HG03039 (cell line): ENCODE results near the gene NUAK2.
"Not testable (repeated sequence)": the region's sequence is repeated elsewhere in the genome, so short reads cannot be mapped to it uniquely, and the experiment has no call there.

Experiments used
- ATAC-seq: cut with Tn5 transposase; IDR thresholded peaks from one replicate; pipeline ENCODE4 v1.9.1; 2021; ENCODE audit warnings: mild to moderate bottlenecking, moderate library complexity; ENCODE audit not compliant: unreplicated experiment

The NUAK2 gene

DNA sequence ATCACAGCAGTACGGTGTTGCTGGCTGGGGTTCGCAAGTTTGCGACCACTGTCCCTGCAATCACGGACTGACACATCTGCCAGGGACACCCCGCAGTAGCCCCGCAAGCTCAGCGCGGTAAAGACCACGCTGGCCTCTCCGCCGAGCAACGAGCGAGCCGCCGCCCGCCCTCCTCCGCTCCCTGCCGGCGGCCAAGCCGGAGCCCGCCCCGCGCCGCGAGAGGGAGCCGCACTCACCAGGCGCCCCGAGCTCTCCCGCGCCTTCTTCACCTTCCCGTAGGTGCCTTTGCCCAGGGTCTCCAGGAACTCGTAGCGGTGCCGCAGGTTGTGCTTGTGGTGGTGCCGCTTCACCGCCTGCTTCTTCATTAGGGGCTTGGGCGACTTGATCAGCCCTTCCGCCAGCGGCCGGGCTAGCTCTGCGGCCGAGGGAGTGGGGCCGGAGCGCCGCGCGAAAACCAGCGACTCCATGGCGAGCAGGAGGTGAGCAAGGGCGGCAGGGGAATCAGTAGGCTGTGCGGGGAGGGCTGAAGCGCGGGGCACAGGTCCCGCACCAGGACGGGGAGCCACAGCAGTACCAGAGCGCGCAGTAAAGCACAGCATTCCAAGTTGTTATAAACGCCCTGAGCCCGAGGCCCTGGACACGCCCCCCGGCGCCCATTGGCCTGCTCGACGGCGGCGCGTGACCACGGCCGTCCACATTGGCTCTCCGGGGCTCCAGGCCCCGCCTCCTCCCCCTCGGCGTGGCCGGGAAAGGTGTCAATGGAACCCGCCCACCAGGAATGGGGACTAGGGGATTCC, at the start of gene NUAK2:
TSS of gene NUAK2 (minus strand) at position 584 of the 797 bp plus-strand sequence. CDS start at position 467, 117 bp downstream.
- ATAC-seq = no peak

DNA sequence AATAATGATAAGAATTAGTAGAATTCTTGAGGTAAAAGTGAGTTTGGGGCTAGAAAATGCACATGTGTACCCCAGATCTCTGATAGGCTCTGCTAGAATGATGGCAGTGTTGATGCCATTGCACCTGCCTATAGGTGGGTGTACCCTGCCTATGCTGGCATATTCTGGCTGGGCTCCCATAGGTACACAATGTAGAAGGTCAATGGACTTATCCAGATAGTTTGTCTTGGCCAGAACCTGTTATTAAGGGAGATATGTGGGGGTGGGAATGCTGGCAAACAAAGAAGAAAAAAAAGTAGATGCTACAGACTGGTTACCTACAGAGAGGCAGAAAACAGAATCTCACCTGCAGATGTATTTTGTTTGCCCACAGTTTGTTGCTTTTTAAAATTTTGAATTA, 49.2 kb upstream of the NUAK2 start:
- no peak for ATAC-seq

DNA sequence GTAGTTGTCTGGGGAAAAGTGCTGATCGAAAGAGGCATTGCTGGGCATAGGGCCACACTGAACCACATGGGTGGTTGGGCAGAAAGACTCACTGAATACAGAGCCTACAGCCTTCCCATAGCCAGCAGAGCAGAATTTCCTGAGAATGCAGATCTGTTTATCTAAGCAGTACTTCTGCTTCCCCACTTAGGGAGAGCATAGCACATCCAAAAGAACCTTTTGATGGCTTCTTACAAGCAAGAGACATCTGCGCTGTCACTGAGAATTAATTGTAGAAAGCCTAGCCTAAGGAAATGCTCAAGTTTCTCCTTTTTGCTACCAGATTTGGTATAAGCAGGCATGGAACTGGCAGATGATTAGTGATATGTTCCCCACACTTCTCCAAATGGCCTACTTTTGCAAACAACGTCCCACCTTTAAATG, 48.2 kb upstream of the NUAK2 start:
- no peak for ATAC-seq

DNA sequence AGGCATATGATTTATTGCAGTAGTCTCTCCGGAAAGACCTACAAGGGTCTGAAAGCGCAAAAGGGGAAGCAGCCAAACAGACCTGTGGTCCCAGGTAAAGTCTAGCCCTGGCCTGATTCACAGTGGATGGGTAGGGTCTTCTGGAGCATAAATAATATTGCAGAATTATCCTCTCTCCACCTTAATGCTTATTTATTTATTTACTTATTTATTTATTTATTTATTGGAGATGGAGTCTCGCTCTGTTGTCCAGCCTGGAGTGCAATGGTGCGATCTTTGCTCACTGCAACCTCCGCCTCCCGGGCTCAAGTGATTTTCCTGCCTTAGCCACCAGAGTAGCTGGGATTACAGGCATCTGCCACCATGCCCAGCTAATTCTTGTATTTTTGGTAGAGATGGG, 46.9 kb upstream of the NUAK2 start:
- no peak for ATAC-seq

DNA sequence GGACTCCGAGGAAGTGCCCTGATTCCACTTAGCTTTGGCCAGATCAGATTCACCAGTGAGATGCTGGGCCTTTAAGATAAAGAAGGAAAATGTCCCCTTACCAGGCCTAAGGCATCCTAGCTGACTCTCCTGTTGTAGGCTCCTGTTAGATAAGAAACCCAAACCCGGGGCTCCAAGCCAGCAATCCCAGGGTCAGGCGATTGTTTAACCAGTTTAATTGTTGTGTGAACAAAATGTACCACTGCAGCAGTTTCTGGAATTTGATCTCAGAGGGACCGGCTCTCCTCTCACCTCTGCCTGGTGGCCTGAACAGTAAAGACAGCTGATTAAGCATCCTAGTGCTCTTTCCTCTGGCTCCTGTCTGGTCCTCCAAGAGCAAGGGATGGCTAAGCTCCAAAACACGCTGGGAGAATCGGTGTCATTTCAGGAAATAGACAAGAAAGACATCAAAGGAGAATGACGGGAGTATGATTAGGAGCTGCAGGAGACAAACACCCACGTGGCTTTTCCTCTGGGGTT, 44.5 kb upstream of the NUAK2 start:
- no peak for ATAC-seq

DNA sequence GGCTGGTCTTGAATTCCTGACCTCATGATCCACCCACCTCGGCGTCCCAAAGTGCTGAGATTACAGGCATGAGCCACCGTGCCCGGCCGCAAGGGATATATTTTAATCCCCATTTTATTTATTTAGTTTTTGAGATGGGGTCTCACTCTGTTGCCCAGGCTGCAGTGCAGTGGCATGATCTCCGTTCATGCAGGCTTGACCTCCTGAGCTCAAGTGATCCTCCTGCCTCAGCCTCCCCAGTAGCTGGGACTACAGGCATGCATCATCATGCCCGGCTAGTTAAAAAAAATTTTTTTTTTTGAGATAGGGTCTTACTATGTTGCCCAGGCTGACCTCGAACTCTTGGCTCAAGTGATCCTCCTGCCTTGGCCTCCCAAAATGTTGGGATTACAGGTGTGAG, 43.5 kb upstream of the NUAK2 start:
- ATAC-seq = not testable (repeated sequence)

DNA sequence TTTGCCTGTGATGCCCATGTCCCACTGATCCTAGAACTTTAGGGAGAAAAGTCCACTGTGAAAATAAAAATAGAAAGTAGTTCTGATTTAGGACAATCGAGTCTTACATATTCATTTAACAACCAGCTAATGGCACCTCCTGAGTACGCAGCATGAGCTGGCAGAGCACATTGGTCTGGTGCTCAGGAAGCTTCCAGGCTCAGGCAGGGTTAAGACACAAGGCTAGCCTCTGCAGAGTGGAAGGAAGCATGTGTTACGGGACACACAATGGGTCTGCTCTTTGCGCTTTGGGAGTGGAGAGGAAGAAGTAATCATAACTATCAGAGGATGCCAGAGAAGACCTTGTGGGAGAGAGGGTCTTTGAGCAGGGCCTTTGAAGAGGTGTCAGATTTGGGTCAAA, 39.3 kb upstream of the NUAK2 start:
- no peak for ATAC-seq

DNA sequence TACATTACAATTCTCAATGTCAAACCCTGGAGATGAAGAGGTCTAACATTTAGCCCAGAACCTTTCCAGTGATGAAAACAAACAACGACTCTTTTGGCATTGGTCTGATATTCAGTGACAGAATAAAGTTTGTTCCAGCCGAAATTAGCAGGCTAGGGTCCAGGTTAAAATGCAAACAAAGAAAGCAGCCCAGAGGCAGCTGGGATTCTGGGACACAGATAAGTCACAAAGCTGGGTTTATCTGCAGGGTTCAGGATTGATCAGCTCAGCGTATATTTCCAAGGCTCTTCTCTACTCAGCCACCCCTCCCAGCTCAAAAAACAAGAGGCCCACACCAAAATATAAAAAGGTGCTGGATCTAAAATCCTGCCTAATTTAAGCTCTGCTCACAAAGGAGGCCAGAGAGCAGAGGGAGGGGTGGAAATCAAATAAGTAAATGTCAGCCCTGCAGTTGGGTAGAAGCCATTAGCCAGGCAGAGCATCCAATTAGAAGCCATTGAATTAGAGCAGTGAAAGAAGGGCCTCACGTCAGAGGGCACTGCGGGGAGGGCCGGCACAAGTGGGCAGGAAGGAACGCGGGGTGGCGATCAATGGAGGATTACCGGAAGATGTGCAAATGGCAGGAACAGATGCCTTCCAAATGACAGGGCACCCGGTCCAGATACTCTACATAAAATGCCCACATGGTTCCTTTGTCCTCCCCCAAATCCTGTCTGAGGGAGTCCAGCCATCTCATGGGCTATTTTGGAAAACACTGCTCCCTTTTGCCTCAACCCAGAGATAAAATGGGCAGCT, 38.4 kb upstream of the NUAK2 start:
- ATAC-seq = no peak

DNA sequence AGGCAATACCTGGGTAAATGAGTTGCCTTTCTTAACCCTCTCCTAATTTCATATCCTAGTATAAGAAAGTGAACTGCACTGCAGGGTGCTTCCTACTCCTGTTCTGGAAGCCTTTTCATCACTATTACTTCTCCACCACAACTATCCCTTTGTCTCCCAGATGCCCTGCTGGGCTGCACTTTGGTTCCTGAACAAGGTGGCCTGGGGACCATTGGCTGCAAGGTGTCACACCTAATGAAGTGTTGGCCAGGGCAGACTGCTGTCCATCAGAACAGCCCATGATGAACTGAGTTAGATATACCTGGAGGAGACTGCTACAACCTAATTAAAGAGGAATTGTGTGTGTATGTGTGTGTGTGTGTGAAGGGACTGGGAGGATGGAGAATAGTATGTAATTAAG, 37.0 kb upstream of the NUAK2 start:
- no peak for ATAC-seq

DNA sequence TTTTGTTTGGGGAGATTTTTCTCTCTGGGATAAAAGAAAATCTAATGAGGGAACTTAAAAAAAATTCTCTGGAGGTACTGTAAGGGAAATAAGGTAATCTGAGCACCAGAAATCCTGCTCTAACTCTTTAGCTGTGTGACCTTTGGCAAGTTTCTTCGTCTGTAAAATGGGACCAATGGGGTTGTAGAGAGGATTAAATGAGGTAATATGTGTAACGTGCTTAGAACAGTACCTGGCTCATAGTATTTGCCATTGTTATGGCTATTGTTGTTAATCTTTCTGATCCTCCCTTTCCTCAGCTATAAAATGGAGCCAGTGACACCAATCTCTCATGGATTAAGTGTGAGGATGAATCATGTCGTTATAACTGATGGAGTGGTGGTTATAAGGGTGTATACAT, 36.0 kb upstream of the NUAK2 start:
- no peak for ATAC-seq

DNA sequence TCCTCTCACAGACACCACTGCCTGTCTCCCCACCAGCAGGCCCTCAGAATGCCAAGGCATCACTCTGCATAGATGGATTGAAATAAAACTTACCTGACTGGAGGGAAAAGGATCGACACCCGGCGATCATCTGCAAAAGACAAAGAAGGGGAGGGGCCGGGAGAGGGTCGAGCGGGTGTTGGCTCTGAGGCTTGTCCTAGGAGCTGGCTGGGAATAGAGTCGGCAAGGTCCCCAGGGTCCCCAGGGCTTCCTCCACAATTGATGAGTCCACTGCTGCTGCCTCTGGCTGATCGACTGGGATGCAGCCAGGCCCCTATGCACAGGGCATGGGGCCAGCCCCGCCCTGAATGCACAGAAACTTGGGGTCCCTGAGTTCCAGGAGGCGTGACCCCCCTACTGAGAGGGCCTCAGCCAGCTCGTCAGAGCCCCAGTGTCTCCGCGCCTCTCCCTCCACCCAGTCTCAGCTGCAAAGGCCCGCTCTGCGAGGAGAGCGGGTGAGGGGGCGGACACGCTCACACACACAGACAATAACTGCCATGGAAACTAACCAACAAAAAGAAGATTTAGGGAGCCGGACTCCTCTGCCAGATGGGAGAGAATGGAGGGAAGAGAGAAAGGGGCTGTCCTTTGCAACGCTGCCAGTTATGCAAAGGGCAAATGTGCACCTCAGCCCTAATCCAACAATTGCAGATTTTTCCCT, 35.0 kb upstream of the NUAK2 start, which contains the start of gene KLHDC8A:
TSS of gene KLHDC8A (minus strand) at position 483 of the 700 bp plus-strand sequence. CDS start 13,318 bp downstream, outside the sequence.
- ATAC-seq = no peak

DNA sequence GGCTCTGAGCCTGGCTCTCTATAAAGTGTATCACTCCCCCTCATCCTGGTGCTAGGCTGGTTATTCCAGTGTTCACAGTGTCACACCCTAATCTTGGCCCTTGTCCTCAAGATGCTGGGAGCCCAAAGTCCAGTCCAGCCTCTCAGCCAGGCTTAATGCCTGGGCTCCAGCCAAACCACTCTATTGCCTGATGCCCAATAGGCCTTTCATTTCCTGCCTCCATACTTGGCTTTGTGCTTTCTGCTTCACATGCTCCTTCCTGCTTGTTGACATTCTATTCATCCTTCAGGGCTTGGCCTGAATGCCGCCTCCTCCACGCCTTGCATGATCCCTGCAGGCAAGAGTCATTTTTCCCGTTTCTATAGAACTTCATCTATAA, 33.5 kb upstream of the NUAK2 start:
- no peak for ATAC-seq

DNA sequence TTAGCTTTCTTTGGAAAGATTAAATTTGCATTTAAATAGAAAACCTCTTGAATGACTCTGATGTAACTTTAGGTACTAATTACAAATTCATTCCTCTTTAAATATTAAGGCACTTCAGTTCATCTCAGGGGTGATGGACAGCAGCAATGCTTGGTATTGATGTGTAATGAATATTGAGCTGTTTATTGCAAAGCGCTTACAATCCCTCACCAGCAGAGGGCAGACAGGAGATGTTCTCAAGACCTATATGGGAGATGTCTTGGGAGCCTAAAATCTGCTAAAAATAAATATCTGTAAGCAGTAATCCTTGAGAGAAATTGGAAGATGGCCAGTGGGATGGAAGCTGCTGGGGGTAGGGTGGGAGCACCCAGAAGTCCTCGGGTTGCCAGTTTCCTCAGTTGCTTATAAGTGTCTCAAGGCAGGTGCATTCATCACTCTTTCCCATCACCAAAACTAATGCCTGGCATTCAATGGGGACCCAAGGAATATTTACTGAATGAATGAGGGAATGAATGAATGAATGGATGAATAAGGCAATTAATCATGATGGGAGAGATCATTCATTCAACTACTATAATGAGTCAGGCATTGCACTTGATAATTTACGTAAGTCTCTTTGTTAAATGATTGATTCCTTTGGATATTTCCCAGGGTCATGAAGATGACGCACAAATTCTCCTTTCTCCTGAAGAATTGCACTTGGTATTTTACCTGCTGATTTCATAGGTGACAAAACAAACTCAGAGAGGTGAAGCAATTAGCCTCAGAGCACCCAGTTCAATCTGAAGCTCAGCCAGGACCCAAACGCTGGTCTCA, 32.9 kb upstream of the NUAK2 start:
- ATAC-seq = no peak

DNA sequence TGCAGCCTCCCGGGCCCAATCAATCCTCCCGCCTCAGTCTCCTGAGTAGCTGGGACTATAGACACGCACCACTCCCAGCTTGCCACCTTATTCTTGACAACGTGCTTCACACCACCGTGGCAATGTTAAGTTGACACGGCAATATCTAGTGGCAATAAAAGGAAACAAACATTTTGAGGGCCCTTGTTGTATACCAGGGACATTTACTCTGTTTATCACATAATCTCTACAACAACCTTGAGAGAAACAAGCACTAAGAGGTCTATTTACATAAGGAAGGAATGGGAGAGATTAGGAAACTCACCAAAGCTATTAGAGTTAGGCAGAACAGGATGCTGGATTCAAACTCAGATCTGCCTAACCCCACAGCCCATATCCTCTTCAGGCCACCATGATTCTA, 32.1 kb upstream of the NUAK2 start:
- ATAC-seq = no peak

DNA sequence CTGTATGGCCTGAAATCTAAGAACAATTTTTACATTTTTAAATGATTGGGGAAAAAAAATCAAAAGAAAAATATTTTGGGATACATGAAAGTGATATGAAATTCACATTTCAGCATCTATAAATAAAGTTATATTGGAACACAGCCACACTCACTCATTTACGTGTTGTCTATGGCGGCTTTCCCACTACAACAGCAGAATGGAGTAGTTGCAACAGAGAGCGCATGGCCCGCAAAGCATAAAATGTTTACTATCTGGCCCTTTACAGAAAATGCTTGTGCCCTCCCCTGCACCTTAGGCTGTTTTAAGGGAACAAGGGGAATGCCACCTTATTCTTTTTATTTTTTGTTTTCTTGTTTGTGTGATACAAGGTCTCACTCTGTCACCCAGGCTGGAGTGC, 31.6 kb upstream of the NUAK2 start:
- ATAC-seq = no peak

DNA sequence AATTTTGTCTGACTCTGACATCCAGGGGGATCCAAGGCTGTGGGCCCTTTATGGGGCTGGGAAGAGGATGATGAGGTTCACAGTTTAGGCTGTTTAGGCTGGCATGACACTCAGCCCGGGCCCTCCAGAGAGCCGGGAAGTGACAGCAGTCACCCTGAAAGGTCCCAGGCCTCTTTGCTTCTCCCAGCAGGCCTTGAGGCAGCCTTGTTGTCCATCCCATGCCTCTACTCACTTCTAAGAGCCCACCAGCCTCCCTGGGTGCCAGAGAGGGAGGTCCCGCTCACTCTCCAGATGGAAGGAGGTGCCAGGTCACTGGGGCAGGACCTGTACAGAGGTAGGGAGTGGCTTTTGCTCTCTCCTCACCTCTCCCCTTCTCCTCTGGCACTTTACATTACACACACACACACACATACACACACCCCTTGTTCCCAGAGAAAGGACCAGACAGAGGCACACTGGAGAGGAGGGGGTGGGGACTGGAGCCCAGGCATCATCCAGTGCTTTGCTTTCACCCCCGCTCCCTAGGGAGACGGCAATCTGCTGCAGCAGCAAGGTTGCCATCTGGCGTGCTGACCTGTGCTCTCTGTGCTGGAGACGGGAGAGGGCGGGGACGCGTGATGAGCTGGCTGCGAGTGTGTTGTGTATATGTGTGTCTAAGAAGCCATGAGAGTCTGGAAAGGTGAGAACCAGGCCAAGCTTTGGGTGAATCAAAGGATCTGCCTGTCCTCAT, 30.6 kb upstream of the NUAK2 start:
- no peak for ATAC-seq

DNA sequence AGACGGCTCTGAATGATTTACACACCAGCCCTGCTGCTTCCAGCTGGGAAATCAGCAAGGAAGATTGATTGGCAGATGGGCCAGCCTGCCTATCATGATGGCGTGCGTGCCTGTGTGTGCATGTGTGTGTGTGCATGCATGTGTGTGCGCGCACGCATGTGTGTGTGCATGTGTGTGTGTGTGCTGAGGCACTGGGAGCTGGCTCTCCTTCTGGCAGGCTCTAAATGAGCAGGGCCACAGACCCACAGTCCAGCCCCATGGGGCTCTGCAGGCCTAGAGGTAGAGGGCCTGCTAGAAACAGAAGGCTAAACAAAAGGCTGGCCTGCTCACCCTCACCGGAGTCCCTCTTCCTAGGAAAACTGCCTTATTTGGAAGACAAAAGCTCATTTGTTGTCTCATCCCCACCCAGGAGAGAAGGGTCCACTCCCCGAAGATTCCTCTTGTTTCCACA, 29.2 kb upstream of the NUAK2 start:
- no peak for ATAC-seq

DNA sequence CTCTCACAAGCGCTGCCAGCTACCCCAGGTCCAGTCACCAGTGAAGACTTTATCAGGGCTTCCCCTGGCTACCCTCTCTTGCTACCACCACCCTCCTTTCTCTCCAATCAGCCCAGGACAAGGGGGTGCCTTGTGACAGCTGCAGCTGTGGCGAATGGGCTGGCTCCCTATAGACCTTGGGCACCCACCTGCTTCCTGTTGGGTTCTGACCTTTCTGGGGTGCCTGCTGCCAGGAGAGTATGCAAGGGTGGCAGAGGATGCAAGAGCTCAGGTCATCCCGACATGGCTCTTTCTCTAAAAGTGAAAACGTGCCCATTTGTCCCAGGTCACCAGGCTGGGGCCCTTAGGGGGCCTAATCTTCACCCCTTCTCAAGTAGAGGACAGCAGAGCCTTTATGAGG, 28.6 kb upstream of the NUAK2 start:
- no peak for ATAC-seq

DNA sequence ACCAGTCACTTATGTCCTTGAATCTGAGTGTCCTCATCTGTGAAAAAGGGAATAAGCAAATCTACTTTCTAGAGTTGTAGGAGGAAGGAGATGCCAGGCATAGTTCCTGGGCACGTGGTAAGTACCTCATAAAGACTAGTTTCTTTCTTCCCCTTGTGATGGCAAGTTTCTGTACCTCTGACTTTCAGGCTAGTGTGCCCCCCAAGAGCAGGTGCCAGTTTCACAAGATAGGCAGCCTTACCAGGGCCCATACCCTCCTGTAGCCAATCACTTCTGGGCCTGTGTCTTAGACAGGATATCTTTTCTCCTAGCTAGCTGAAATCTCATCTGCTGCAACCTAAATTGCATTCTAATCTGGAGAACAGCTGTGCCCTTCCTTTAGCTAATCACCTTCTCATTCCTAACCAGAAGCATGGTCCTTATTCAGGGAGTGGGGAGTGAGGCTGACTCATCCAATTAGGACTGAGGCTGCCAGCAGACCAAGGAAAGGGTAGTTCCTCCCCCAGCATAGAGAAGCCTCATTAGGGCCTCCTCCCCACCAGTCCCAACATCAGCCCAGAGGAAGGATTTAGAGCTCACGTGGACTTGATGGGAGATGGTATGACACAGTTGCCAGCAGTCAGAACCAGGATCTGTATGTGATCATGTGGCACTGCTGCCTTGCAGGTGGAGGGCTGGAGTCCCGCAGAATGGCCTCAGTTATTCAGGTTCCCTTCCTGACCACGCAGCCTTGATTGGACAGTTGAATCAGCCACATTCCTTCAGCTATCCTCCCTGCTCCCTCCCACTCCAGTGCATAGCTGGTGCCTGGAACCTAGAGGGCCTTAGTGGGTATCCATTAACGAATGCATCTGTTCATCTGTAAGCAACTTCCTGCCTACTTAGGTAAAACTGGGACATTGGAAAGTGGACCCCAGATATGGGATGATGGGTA, 27.3 kb upstream of the NUAK2 start:
- ATAC-seq = no peak
